B cell (primary cell): ENCODE results near the gene DOCK4. TPM values are rescaled to one million over a fixed set of nuclear protein-coding genes. Genes with fewer than 3 reads are reported as not detected.

Experiments used
- ATAC-seq: fragments of 200-7000 bp; cut with Tn5 transposase; one replicate; pipeline ENCODE4 v1.10.0; 2021; ENCODE audit warnings: low read depth, mild to moderate bottlenecking, moderate number of reproducible peaks, moderate library complexity
- CTCF ChIA-PET: fragments of 350-600 bp; sonication (Branson Sonifier 250); formaldehyde crosslinking; loops from one replicate; lab custom pipeline; 2021; ENCODE audit warnings: antibody characterized with exemption, inconsistent platforms; lab: Charles Lee
- POLR2A ChIA-PET: fragments of 350-600 bp; sonication (Branson Sonifier 250); formaldehyde crosslinking; loops from one replicate; lab custom pipeline; 2021; ENCODE audit warnings: antibody characterized with exemption; lab: Charles Lee
- DNase-seq: peaks from one replicate; pipeline ENCODE4 v3.0.0; 2013
- H2AFZ ChIP-seq: 2 replicates; pipeline ENCODE4 v1.6.1; 2012; ENCODE audit warnings: mild to moderate bottlenecking, low read depth, low read length; ENCODE audit not compliant: insufficient read depth, poor library complexity, severe bottlenecking
- H3K27ac ChIP-seq, 2 donors: 1 replicate in 1 of 2; 2 replicates in 1 of 2; pipeline ENCODE4 v1.5.1; 2012 to 2013; ENCODE audit warnings: low read length in 2 of 2, mild to moderate bottlenecking in 2 of 2, moderate library complexity in 1 of 2
- H3K27me3 ChIP-seq, 4 experiments: fragments of 200-600 bp in 1 of 4; sonication (generic) in 1 of 4; replicated peaks in 1 of 4; 1 replicate in 2 of 4; 2 replicates in 2 of 4; pipeline versions ENCODE4 v1.6.1 to v1.7.0; 2013 to 2016; ENCODE audit warnings: low read length in 3 of 4, mild to moderate bottlenecking in 2 of 4, mixed read lengths in 1 of 4, moderate library complexity in 1 of 4; ENCODE audit not compliant: insufficient read depth in 4 of 4, control insufficient read depth in 3 of 4; ENCODE audit errors: control extremely low read depth in 1 of 4
- H3K36me3 ChIP-seq, 2 experiments: replicated peaks in 1 of 2; 1 replicate in 1 of 2; 2 replicates in 1 of 2; pipeline versions ENCODE4 v1.6.1 to v1.7.1; 2013; ENCODE audit warnings: low read length in 1 of 2; ENCODE audit not compliant: insufficient read depth in 2 of 2, control insufficient read depth in 1 of 2; ENCODE audit errors: control extremely low read depth in 1 of 2, extremely low read depth in 1 of 2
- H3K4me1 ChIP-seq, 2 donors: fragments of 200-600 bp in 1 of 2; sonication (generic) in 1 of 2; 1 replicate in 1 of 2; 2 replicates in 1 of 2; pipeline versions ENCODE4 v1.5.1 to v1.6.1; 2013 to 2017; ENCODE audit warnings: low read length in 2 of 2; ENCODE audit not compliant: control insufficient read depth in 2 of 2, insufficient read depth in 2 of 2
- H3K4me2 ChIP-seq: replicated peaks from 2 replicates; pipeline ENCODE3; 2012; ENCODE audit warnings: mild to moderate bottlenecking, low read depth, low read length; ENCODE audit not compliant: poor library complexity, severe bottlenecking
- H3K4me3 ChIP-seq, 5 experiments: fragments of 200-600 bp in 1 of 5; sonication (generic) in 1 of 5; 1 replicate in 3 of 5; 2 replicates in 2 of 5; pipeline versions ENCODE4 v1.5.1 to v1.7.0; 2011 to 2016; ENCODE audit warnings: low read length in 4 of 5, mild to moderate bottlenecking in 4 of 5, low read depth in 2 of 5, control low read depth in 1 of 5, moderate library complexity in 1 of 5; ENCODE audit not compliant: insufficient read depth in 1 of 5; ENCODE audit errors: control extremely low read depth in 1 of 5, extremely low read depth in 1 of 5
- H3K79me2 ChIP-seq: fragments of 200-600 bp; sonication (generic); one replicate; pipeline ENCODE4 v1.6.0; 2016; ENCODE audit warnings: low read length; ENCODE audit not compliant: control insufficient read depth, insufficient read depth
- H3K9ac ChIP-seq: fragments of 200-600 bp; sonication (generic); 2 replicates; pipeline ENCODE4 v1.6.1; 2017; ENCODE audit warnings: mild to moderate bottlenecking, low read length, moderate library complexity
- H3K9me3 ChIP-seq, 3 donors: one replicate each; pipeline versions ENCODE4 v1.6.1 to v1.7.1; 2013; ENCODE audit warnings: low read length in 2 of 3; ENCODE audit not compliant: control insufficient read depth in 2 of 3, insufficient read depth in 1 of 3; ENCODE audit errors: control extremely low read depth in 1 of 3
- H4K20me1 ChIP-seq: 2 replicates; pipeline ENCODE4 v1.6.0; 2012; ENCODE audit warnings: mild to moderate bottlenecking, low read length; ENCODE audit not compliant: insufficient read depth, control insufficient read depth, poor library complexity, severe bottlenecking
- H3K27ac Mint-ChIP-seq: one replicate; pipeline ENCODE4 v1.8.0; 2021; ENCODE audit warnings: mixed read lengths
- H3K27me3 Mint-ChIP-seq: one replicate; pipeline ENCODE4 v1.8.0; 2021; ENCODE audit warnings: mixed read lengths
- H3K4me1 Mint-ChIP-seq: one replicate; pipeline ENCODE4 v1.8.0; 2021; ENCODE audit warnings: mixed read lengths
- H3K4me3 Mint-ChIP-seq: one replicate; pipeline ENCODE4 v1.8.0; 2021; ENCODE audit warnings: mixed read lengths
- H3K9me3 Mint-ChIP-seq: one replicate; pipeline ENCODE4 v1.8.0; 2022; ENCODE audit warnings: mixed read lengths; ENCODE audit not compliant: insufficient read depth
- CTCF ChIP-seq: fragments of 200-600 bp; IDR thresholded peaks from one replicate; pipeline ENCODE4 v1.8.0; 2022; ENCODE audit warnings: antibody characterized with exemption, mild to moderate bottlenecking
- EZH2 ChIP-seq: IDR thresholded peaks from 2 replicates; pipeline ENCODE4 v1.6.1; 2012; ENCODE audit warnings: borderline replicate concordance, low read depth, mild to moderate bottlenecking, moderate library complexity, low read length; ENCODE audit not compliant: insufficient read depth, poor library complexity, severe bottlenecking
- WGBS: methylation state at CpG from one replicate; pipeline ENCODE4 v1.1.5; 2013; ENCODE audit warnings: missing lambda C conversion rate; ENCODE audit not compliant: insufficient coverage; 5-methylcytosine and 5-hydroxymethylcytosine counted together
- intact Hi-C: fragments of 100-400 bp; cut with micrococcal nuclease; formaldehyde crosslinking; loops from one replicate; pipeline ENCODE4 v1.10.0; 2022
- polyA plus RNA-seq: library from polyadenylated mRNA; depleted of rRNA; stranded (reverse); fragments of >200 nt; gene quantifications from 2 replicates; pipeline ENCODE4 v1.2.3, GENCODE V29; 2012
- total RNA-seq, 2 donors: library from RNA; stranded (reverse); fragments of 120-200 nt in 1 of 2; gene quantifications; 1 replicate in 1 of 2; 2 replicates in 1 of 2; pipeline versions ENCODE4 v1.2.3 to v1.2.4, GENCODE V29; 2013 to 2022

The DOCK4 gene
- total and polyA plus RNA-seq, 2 donors (not counting 1 experiment from before 2014, with no cell fraction given), result 0.03 to 4.1 TPM

- Histone ChIP-seq H3K27ac (no peak overlapping the region), H3K9ac (no peak overlapping the region), H3K4me2 (no peak overlapping the region), H3K79me2 (no peaks in the 10 kb centered on the region), H3K36me3 (no peaks in the 10 kb centered on the region), H3K4me1 (no peaks in the 10 kb centered on the region), H4K20me1 (no peaks in the 10 kb centered on the region), H3K9me3 (peaks cover 0 to 11% (median 0%) of the 10 kb centered on the region in 3 donors), H3K27me3 (no peaks in the 10 kb centered on the region), H3K4me3 (no peak overlapping the region), H2AFZ (no peak overlapping the region)
- ChIA-PET CTCF (no interaction called here), POLR2A (no interaction called here)
- intact Hi-C loops, result no loop called here
- Mint-ChIP-seq H3K27me3 (peaks cover 18% of the 10 kb centered on the region), H3K27ac (no peak overlapping the region), H3K4me1 (no peaks in the 10 kb centered on the region), H3K9me3 (no peaks in the 10 kb centered on the region), H3K4me3 (no peak overlapping the region)
- ATAC-seq (no peak), DNase-seq (no peak)
- WGBS, result 85% methylated on average over 5 of the region's 5 CpGs
- TF ChIP-seq EZH2 (no peak), CTCF (no peak)
These were observed 500.4 kb downstream of the DOCK4 start for GRCh38 chr7:111705807-111706206.

- Histone ChIP-seq H3K36me3 (no peaks in the 10 kb centered on the region), H3K27ac (no peak overlapping the region), H3K9ac (no peak overlapping the region), H3K9me3 (no peaks in the 10 kb centered on the region), H3K79me2 (no peaks in the 10 kb centered on the region), H3K4me2 (no peak overlapping the region), H3K4me3 (no peak overlapping the region), H3K27me3 (no peaks in the 10 kb centered on the region), H2AFZ (no peak overlapping the region), H4K20me1 (no peaks in the 10 kb centered on the region), H3K4me1 (no peaks in the 10 kb centered on the region)
- TF ChIP-seq EZH2, result no peak
- no peak for TF ChIP-seq CTCF
- ATAC-seq, result no peak
- H3K9me3 Mint-ChIP-seq, result no peaks in the 10 kb centered on the region
- no peaks in the 10 kb centered on the region for H3K4me1 Mint-ChIP-seq
- no peak overlapping the region for H3K4me3 Mint-ChIP-seq
- no CpG with 5 or more reads among the region's 1 CpG for WGBS
- intact Hi-C loops, result no loop called here
- no peak for DNase-seq
- H3K27ac Mint-ChIP-seq, result no peak overlapping the region
- peaks cover 8% of the 10 kb centered on the region for H3K27me3 Mint-ChIP-seq
- ChIA-PET CTCF (no interaction called here), POLR2A (no interaction called here)
These were observed 508.4 kb downstream of the DOCK4 start for GRCh38 chr7:111697771-111698170.
